Activated CD4-positive, CD25-positive, alpha-beta regulatory T cell (primary cell): ENCODE measurements around the gene COL27A1.

Experiments used
- DNase-seq, 4 experiments: peaks; one replicate each; lab custom pipeline; 2025; lab: John Stamatoyannopoulos, UW

The COL27A1 gene

GRCh38 chr9:114227288-114228015 lies 72.1 kb downstream of the COL27A1 start:
- DNase-seq: no peak

- DNase-seq: no peak
These were observed 72.9 kb downstream of the COL27A1 start for GRCh38 chr9:114228016-114228808.

- DNase-seq: no peak
These were observed 74.0 kb downstream of the COL27A1 start for GRCh38 chr9:114229295-114229694.

GRCh38 chr9:114230068-114230467 lies 74.7 kb downstream of the COL27A1 start:
- no peak for DNase-seq

GRCh38 chr9:114231273-114231672 lies 75.9 kb downstream of the COL27A1 start:
- DNase-seq: no peak

GRCh38 chr9:114231719-114232449 lies 76.5 kb downstream of the COL27A1 start:
- no peak for DNase-seq

GRCh38 chr9:114233491-114234185 lies 78.3 kb downstream of the COL27A1 start:
- DNase-seq: no peak

- DNase-seq: no peak
These were observed 79.8 kb downstream of the COL27A1 start for GRCh38 chr9:114235033-114235661.

GRCh38 chr9:114236391-114237138 lies 81.2 kb downstream of the COL27A1 start:
- no peak for DNase-seq

- DNase-seq: no peak
These were observed 81.9 kb downstream of the COL27A1 start for GRCh38 chr9:114237247-114237646.

GRCh38 chr9:114237781-114238180 lies 82.4 kb downstream of the COL27A1 start:
- DNase-seq: no peak

- DNase-seq: no peak
These were observed 83.1 kb downstream of the COL27A1 start for GRCh38 chr9:114238472-114238871.

- no peak for DNase-seq
These were observed 83.8 kb downstream of the COL27A1 start for GRCh38 chr9:114238891-114239875.

GRCh38 chr9:114240216-114240615 lies 84.9 kb downstream of the COL27A1 start:
- no peak for DNase-seq

- no peak for DNase-seq
These were observed 85.6 kb downstream of the COL27A1 start for GRCh38 chr9:114240647-114241558.

GRCh38 chr9:114242837-114243236 lies 87.5 kb downstream of the COL27A1 start:
- no peak for DNase-seq

- DNase-seq: no peak
These were observed 87.9 kb downstream of the COL27A1 start for GRCh38 chr9:114243240-114243639.

GRCh38 chr9:114244570-114244969 lies 89.2 kb downstream of the COL27A1 start:
- DNase-seq: no peak

- no peak for DNase-seq
These were observed 91.2 kb downstream of the COL27A1 start for GRCh38 chr9:114246558-114246957.
